Thoracic aorta (tissue), 2 donors: ENCODE data around the gene COQ2. TPM values are rescaled to one million over a fixed set of nuclear protein-coding genes. Genes with fewer than 3 reads are reported as not detected.
"Not testable (repeated sequence)": the region's sequence is repeated elsewhere in the genome, so short reads cannot be mapped to it uniquely, and the experiment has no call there.

Experiments used
- ATAC-seq: fragments of 150-250 bp; one replicate; pipeline ENCODE4 v1.8.0; 2017; ENCODE audit warnings: low read depth; ENCODE audit not compliant: insufficient number of reproducible peaks, low FRiP score
- DNase-seq: peaks from one replicate; pipeline ENCODE4 v3.0.0-alpha.2; 2020; ENCODE audit warnings: low spot score
- H3K27ac ChIP-seq, 2 donors: fragments of 200-600 bp; sonication (generic); 1 replicate in 1 of 2; 2 replicates in 1 of 2; pipeline ENCODE4 v1.5.1; 2016; ENCODE audit warnings: mild to moderate bottlenecking in 2 of 2, moderate library complexity in 2 of 2
- H3K27me3 ChIP-seq: fragments of 200-600 bp; sonication (generic); replicated peaks from 2 replicates; pipeline ENCODE4 v1.6.0; 2016; ENCODE audit warnings: mild to moderate bottlenecking; ENCODE audit not compliant: insufficient read depth
- H3K36me3 ChIP-seq: fragments of 200-600 bp; sonication (generic); one replicate; pipeline ENCODE4 v1.5.1; 2016
- H3K4me1 ChIP-seq, 2 donors: fragments of 200-600 bp; sonication (generic); 1 replicate in 1 of 2; 2 replicates in 1 of 2; pipeline versions ENCODE4 v1.5.1 to v1.6.0; 2016; ENCODE audit warnings: low read depth in 2 of 2, mild to moderate bottlenecking in 1 of 2; ENCODE audit not compliant: control insufficient read depth in 1 of 2
- H3K4me3 ChIP-seq: fragments of 200-600 bp; sonication (generic); 2 replicates; pipeline ENCODE4 v1.5.1; 2016; ENCODE audit warnings: mild to moderate bottlenecking
- H3K9me3 ChIP-seq: fragments of 200-600 bp; sonication (generic); 2 replicates; pipeline ENCODE4 v1.5.1; 2016
- CTCF ChIP-seq: fragments of 200-600 bp; sonication (generic); IDR thresholded peaks from one replicate; pipeline ENCODE4 v1.5.1; 2019; ENCODE audit warnings: antibody characterized with exemption
- total RNA-seq, 2 donors: library from RNA; depleted of rRNA; stranded (reverse); fragments of >200 nt; gene quantifications; one replicate each; pipeline versions ENCODE4 v1.1.0 to v1.2.3, GENCODE V29; 2016

COQ2 gene
- total RNA-seq, 2 donors from 2014 or later = 3.4 to 10.5 TPM

GRCh38 chr4:83281307-83281706 lies 3.3 kb downstream of the COQ2 start:
- DNase-seq (no peak), ATAC-seq (no peak)
- Histone ChIP-seq H3K4me1 (peaks cover 5 to 6% of the 10 kb centered on the region in 2 donors), H3K27me3 (no peaks in the 10 kb centered on the region), H3K4me3 (no peak overlapping the region), H3K36me3 (no peaks in the 10 kb centered on the region), H3K27ac (no peak overlapping the region), H3K9me3 (no peaks in the 10 kb centered on the region)
- TF ChIP-seq CTCF = no peak

GRCh38 chr4:83276299-83277040 lies 8.1 kb downstream of the COQ2 start:
- no peak for ATAC-seq
- no peaks in the 10 kb centered on the region for H3K9me3 ChIP-seq
- DNase-seq = no peak
- no peaks in the 10 kb centered on the region for H3K4me1 ChIP-seq
- H3K36me3 ChIP-seq = no peaks in the 10 kb centered on the region
- TF ChIP-seq CTCF = no peak
- no peak overlapping the region for H3K4me3 ChIP-seq
- H3K27me3 ChIP-seq = no peaks in the 10 kb centered on the region
- H3K27ac ChIP-seq = no peak overlapping the region

GRCh38 chr4:83273926-83274325 lies 10.7 kb downstream of the COQ2 start:
- H3K36me3 ChIP-seq, ATAC-seq, H3K4me3 ChIP-seq, H3K9me3 ChIP-seq, H3K27ac ChIP-seq, H3K27me3 ChIP-seq, H3K4me1 ChIP-seq, DNase-seq: not testable (repeated sequence)

- Histone ChIP-seq H3K36me3 (no peaks in the 10 kb centered on the region), H3K27me3 (no peaks in the 10 kb centered on the region), H3K27ac (no peak overlapping the region), H3K4me3 (no peak overlapping the region), H3K4me1 (no peaks in the 10 kb centered on the region), H3K9me3 (no peaks in the 10 kb centered on the region)
- no peak for TF ChIP-seq CTCF
- ATAC-seq = no peak
- no peak for DNase-seq
Measured at GRCh38 chr4:83272900-83273299, 11.7 kb downstream of the COQ2 start.

- no peak for DNase-seq
- H3K4me3 ChIP-seq = no peak overlapping the region
- no peaks in the 10 kb centered on the region for H3K36me3 ChIP-seq
- ATAC-seq = no peak
- no peaks in the 10 kb centered on the region for H3K9me3 ChIP-seq
- no peaks in the 10 kb centered on the region for H3K27me3 ChIP-seq
- no peak for TF ChIP-seq CTCF
- peaks cover 0 to 7% of the 10 kb centered on the region in 2 donors for H3K4me1 ChIP-seq
- H3K27ac ChIP-seq = no peak overlapping the region
Measured at GRCh38 chr4:83269256-83269655, 15.3 kb downstream of the COQ2 start.

- no peak for ATAC-seq
- no peaks in the 10 kb centered on the region for H3K36me3 ChIP-seq
- no peak for TF ChIP-seq CTCF
Measured at GRCh38 chr4:83268491-83268890, 16.1 kb downstream of the COQ2 start.

More at GRCh38 chr4:83268491-83268890, 16.1 kb downstream of the COQ2 start:
- no peak for DNase-seq
- H3K27ac ChIP-seq = no peak overlapping the region
- no peaks in the 10 kb centered on the region for H3K9me3 ChIP-seq
- H3K4me1 ChIP-seq = peaks cover 0 to 7% of the 10 kb centered on the region in 2 donors
- H3K4me3 ChIP-seq = no peak overlapping the region
- H3K27me3 ChIP-seq = no peaks in the 10 kb centered on the region
